MM.1S (cell line): ENCODE measurements around the gene OVCH1.

ENCODE experiments used
- CTCF ChIP-seq: fragments of 300-600 bp; sonication (generic); IDR thresholded peaks from 2 replicates; pipeline ENCODE4 v1.5.1; 2016; ENCODE audit warnings: antibody characterized with exemption, low read length, mixed read lengths
- EZH2 ChIP-seq: fragments of 300-600 bp; sonication (generic); optimal IDR thresholded peaks from 2 replicates; pipeline ENCODE3; 2017; ENCODE audit warnings: low read depth, mild to moderate bottlenecking, antibody characterized with exemption, low read length, mixed read lengths
- EZH2phosphoT487 ChIP-seq: fragments of 300-600 bp; sonication (generic); IDR thresholded peaks from 2 replicates; pipeline ENCODE4 v1.6.1; 2018; ENCODE audit warnings: antibody characterized with exemption, low read length

- no peak for TF ChIP-seq CTCF
- no peak for TF ChIP-seq EZH2phosphoT487
- no peak for TF ChIP-seq EZH2
Observed at GRCh38 chr12:29439506-29439905, 58.0 kb downstream of the OVCH1 start.
